CD4-positive, alpha-beta T cell treated with Interleukin-15 for 1 hour (primary cell): Measurements from ENCODE around the gene SLC24A3.
"Not testable (repeated sequence)": the region's sequence is repeated elsewhere in the genome, so short reads cannot be mapped to it uniquely, and the experiment has no call there.

ENCODE experiments used
- DNase-seq: peaks from one replicate; pipeline ENCODE4 v3.0.0-alpha.2; 2020

SLC24A3 gene

GRCh38 chr20:19615629-19616028, 403.2 kb downstream of the SLC24A3 start:
- DNase-seq, result no peak

- DNase-seq, result no peak
Measured at GRCh38 chr20:19616081-19616480, 403.6 kb downstream of the SLC24A3 start.

GRCh38 chr20:19616620-19617019, 404.2 kb downstream of the SLC24A3 start:
- no peak for DNase-seq

DNA sequence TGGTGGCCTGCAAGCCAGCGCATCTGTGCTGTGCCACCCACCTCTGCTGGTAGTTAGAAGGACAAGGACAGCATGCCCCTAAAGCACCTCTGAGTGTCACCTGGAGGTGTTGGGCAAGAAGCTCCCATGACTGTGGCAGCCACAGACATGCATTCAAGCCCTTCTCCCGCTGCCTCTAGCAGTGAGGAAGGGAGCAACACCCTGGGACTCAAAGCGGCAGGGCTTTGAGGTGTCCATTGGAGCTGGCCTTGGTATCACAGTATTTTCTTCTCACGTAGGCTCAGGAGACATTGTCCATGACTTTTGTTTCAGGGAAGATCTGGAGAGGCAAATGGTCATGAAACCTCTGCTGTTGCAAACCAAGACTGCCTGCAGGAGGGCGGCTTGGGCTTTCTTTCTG, 404.8 kb downstream of the SLC24A3 start:
- DNase-seq, result no peak

DNA sequence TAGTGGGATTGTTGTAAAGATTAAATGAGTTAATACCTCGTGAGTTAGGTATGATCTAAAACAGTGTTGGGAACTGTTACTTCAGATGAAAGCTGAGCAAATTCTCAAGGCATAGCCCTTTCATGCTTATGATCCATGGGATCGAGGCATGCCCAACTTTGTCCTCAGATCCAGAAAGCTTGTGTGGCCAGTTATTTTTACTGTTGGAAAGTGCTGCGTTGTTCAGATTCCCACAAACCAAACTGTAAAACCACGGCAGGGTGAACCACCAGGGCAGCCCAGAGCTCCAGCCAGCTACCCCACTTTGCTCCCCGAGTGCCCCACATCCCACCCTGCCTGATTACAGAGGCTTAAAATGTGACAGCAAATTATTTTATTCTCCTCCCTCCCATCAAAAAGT, 406.3 kb downstream of the SLC24A3 start:
- no peak for DNase-seq

DNA sequence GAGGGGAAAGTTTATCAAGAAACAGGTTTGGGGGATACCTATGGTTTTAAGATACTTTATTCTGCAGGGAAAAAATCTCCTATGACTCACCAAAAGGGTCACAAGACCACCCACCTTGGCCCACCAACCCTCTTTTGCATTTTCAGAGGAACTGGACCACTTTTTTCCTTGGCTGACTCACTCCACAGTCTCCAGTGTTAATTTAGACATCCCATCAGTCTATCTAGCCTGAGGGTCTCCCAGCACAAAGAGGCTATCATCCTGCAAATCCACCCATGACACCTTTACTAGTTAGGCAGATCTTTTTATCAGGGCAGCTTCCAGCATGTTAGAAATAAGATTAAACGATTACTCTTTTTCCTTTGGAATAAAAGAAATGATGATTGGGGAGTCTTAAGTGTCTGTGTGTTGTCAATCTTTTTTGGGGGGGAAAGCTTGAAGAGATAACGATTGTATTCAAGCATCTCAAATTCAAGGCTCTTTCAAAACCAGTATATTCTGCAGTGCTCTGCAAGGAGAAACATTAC, 407.5 kb downstream of the SLC24A3 start:
- DNase-seq, result no peak

- no peak for DNase-seq
Measured at GRCh38 chr20:19620446-19620845, 408.0 kb downstream of the SLC24A3 start.

GRCh38 chr20:19621072-19621471, 408.6 kb downstream of the SLC24A3 start:
- no peak for DNase-seq

- no peak for DNase-seq
Measured at GRCh38 chr20:19624221-19624965, 412.0 kb downstream of the SLC24A3 start.

DNA sequence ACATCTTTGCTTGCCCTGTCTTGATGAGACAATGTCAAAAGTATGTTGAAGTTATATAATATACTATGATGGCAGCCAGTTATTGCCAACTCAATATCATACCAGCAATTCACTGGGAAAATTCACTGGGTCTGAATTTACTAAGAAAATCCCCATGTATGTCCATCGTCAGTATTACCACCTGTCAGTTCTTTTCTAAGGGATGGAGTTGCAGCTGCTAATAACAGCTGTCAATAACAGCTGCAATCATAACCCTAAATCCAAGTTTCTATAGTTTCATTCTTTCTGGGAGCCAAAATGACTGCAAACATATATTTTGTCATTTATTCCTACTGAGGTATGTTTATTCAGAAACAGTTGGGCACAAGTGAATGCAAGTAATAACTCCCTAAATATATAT, 413.0 kb downstream of the SLC24A3 start:
- no peak for DNase-seq

DNA sequence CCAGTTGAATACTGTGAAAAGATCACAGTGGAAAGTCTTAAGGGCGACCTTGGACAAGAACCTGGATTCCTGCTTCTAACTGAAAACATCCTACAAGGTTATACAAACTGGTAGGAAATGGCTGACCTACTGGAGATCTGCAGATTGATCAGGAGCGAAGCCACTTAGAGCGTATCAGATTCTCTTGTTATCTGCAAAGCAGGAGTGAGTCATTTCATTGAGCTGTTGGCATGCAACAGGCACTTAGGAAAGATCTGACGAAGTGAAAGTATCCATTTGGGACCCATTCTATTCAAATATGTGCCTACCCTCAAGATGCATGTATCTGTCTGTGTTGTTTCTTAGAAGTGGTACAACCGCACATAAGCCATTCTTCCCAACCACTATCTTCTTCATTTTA, 414.5 kb downstream of the SLC24A3 start:
- no peak for DNase-seq

- DNase-seq, result peak; percentile 41
Measured at GRCh38 chr20:19628570-19629134, 416.2 kb downstream of the SLC24A3 start.

DNA sequence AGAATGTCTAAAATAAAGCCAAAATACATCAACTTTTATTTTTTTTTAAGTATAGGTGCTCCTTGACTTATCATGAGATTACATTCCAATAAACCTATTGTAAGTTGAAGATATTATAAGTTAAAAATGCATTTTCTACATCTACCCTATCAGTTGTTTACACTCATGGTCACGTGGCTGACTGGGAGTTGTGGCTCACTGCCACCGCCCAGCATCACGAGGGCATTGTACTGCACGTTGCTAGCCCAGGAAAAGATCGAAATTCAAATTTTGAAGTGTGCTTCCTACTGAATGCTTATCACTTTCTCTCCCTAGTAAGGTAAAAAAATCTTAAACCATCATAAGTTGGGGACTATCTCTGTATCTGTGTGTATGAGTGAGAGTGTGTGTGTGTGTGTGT, 419.0 kb downstream of the SLC24A3 start:
- DNase-seq, result no peak

- DNase-seq, result no peak
Measured at GRCh38 chr20:19633985-19634384, 421.5 kb downstream of the SLC24A3 start.

DNA sequence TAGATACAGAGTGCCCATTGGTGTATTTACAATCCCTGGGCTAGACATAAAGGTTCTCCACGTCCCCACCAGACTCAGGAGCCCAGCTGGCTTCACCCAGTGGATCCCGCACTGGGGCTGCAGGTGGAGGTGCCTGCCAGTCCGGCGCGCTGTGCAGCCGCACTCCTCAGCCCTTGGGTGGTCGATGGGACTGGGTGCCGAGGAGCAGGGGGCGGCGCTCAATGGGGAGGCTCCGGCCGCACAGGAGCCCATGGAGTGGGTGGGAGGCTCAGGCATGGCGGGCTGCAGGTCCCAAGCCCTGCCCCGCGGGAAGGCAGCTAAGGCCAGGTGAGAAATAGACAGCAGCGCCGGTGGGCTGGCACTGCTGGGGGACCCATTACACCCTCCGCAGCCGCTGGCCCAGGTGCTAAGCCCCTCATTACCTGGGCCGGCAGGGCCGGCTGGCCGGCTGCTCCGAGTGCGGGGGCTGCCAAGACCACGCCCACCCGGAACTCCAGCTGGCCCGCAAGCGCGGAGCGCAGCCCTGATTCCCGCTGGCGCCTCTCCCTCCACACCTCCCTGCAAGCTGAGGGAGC, 427.1 kb downstream of the SLC24A3 start:
- DNase-seq, result not testable (repeated sequence)

- no peak for DNase-seq
Measured at GRCh38 chr20:19642860-19643259, 430.4 kb downstream of the SLC24A3 start.

GRCh38 chr20:19644085-19644484, 431.6 kb downstream of the SLC24A3 start:
- no peak for DNase-seq

DNA sequence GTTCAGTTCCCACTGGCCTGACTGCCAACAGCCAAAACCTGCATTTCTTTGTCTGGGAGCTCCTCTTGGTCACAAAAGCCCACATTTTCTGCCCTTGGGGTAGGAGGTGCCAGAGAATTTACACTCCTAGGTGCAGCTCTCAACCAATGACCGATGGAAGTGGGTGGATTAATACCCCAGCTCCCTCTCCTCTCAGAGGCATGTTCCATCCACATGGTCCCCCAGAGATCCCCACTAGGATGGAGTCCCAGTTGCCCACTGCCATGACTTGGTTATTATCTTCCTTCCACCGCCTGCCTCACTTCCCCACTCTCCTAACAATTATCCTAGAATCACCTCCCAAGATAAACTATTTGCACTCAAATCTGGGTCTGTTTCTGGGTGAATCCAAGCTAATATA, 434.5 kb downstream of the SLC24A3 start:
- no peak for DNase-seq

DNA sequence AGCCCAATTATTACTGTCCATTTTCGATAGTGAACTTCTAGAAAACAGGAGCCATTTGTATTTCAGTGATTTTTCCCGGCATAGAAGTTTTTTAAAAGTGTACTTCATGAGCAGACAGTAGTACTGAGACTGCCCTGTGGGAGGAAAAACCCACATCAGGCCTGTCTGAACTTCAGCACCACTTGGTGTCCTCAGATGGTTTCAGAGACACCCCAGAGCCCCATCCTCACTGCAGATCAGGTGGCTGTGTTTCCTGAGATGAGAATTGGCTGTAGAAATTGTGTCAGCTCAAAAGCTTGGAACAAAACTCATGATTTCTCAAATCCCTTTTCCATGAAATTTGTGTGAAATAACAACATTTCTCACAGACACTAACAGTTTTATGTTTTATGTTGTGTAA, 435.6 kb downstream of the SLC24A3 start:
- DNase-seq, result no peak

- no peak for DNase-seq
Measured at GRCh38 chr20:19649041-19649440, 436.6 kb downstream of the SLC24A3 start.

DNA sequence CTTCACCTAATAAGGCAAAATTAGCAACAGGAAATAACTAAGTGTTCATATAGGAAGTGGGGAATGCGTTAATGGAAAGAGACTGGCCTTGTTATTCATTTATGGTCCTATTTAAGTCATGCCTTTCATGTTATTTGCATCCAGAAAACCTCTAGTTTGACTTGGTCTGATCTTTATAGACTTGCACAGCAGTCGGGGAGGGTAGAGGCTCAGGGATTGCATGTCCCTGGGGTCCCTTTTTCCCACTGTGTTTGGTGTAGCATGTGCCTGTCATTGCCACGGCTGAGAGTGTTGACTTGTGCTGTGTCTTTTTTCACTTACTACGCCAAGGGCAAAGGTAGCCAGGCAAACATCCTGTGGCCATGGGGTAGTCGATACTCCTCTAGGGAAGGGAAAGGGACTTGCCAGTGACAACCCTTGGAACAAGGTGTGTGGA, 440.2 kb downstream of the SLC24A3 start:
- no peak for DNase-seq

GRCh38 chr20:19653327-19653726, 440.9 kb downstream of the SLC24A3 start:
- DNase-seq, result no peak

GRCh38 chr20:19654921-19655320, 442.5 kb downstream of the SLC24A3 start:
- no peak for DNase-seq

DNA sequence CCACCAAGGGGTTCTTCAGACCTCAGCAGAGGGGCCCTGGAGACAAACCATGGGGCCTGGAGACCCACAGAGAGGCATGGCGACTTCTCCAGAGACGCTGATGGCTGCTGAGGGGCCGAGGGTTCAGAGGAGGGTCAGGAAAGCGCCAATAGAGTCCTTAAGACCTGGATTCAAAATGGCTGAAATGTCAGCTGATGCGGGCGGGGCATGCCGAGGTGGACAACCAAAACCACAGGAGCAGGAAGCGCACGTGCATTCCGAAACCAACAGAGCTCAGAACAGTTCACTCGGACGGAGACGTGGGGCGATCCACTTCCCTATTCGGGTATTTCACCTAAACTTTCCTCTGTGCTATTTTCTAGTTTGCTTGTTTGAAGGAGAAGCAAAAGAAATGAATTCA, 445.7 kb downstream of the SLC24A3 start:
- DNase-seq, result peak; percentile 69
